T-cell (primary cell): ENCODE data around the gene RAB11A. TPM values are rescaled to one million over a fixed set of nuclear protein-coding genes. Genes with fewer than 3 reads are reported as not detected.

Experiments used
- ATAC-seq, 4 experiments: fragments of 200-7000 bp in 3 of 4; fragments of 150-1000 bp in 1 of 4; cut with Tn5 transposase; replicated peaks in 1 of 4; 1 replicate in 3 of 4; 2 replicates in 1 of 4; pipeline ENCODE4 v1.10.0; 2021; ENCODE audit warnings: moderate library complexity in 3 of 4, mild to moderate bottlenecking in 2 of 4, moderate number of reproducible peaks in 1 of 4
- CTCF ChIA-PET, 2 donors: fragments of 300-600 bp; sonication (Branson Sonifier 250); formaldehyde crosslinking; loops; one replicate each; lab custom pipeline; 2022; ENCODE audit warnings: antibody characterized with exemption in 2 of 2; lab: Charles Lee
- POLR2A ChIA-PET, 2 donors: fragments of 300-600 bp; sonication (Branson Sonifier 250); formaldehyde crosslinking; loops; one replicate each; lab custom pipeline; 2022; ENCODE audit warnings: antibody characterized with exemption in 2 of 2; lab: Charles Lee
- DNase-seq, 35 experiments: peaks; one replicate each; pipeline versions ENCODE4 v3.0.0 to v3.0.0-alpha.2; 2013 to 2023
- H3K27ac ChIP-seq: one replicate; pipeline ENCODE4 v1.5.1; 2013; ENCODE audit warnings: low read length
- H3K27me3 ChIP-seq, 2 experiments: replicated peaks in 1 of 2; 1 replicate in 1 of 2; 2 replicates in 1 of 2; pipeline versions ENCODE4 v1.6.1 to v1.7.0; 2013; ENCODE audit warnings: low read length in 1 of 2, mixed read lengths in 1 of 2; ENCODE audit not compliant: control insufficient read depth in 2 of 2, insufficient read depth in 2 of 2; ENCODE audit errors: extremely low read depth in 1 of 2
- H3K36me3 ChIP-seq, 2 donors: 1 replicate in 1 of 2; 2 replicates in 1 of 2; pipeline versions ENCODE4 v1.6.1 to v1.7.0; 2013; ENCODE audit warnings: low read length in 1 of 2; ENCODE audit not compliant: control insufficient read depth in 2 of 2, insufficient read depth in 1 of 2; ENCODE audit errors: extremely low read depth in 1 of 2
- H3K4me1 ChIP-seq, 2 experiments: 1 replicate in 1 of 2; 2 replicates in 1 of 2; pipeline versions ENCODE4 v1.6.1 to v1.7.0; 2013; ENCODE audit warnings: low read length in 2 of 2, mixed read lengths in 1 of 2; ENCODE audit not compliant: insufficient read depth in 2 of 2, control insufficient read depth in 1 of 2; ENCODE audit errors: extremely low read depth in 1 of 2
- H3K4me3 ChIP-seq, 2 donors: 1 replicate in 1 of 2; 2 replicates in 1 of 2; pipeline versions ENCODE4 v1.5.1 to v1.7.0; 2013; ENCODE audit warnings: mild to moderate bottlenecking in 2 of 2, low read length in 1 of 2, moderate library complexity in 1 of 2; ENCODE audit not compliant: control insufficient read depth in 1 of 2; ENCODE audit errors: extremely low read depth in 1 of 2
- H3K9me3 ChIP-seq: 2 replicates; pipeline ENCODE4 v1.7.0; 2013
- H3K27ac Mint-ChIP-seq, 2 donors: one replicate each; pipeline ENCODE4 v1.8.0; 2020 to 2021; ENCODE audit warnings: mild to moderate bottlenecking in 2 of 2, mixed read lengths in 2 of 2
- H3K27me3 Mint-ChIP-seq, 2 donors: one replicate each; pipeline ENCODE4 v1.8.0; 2021 to 2022; ENCODE audit warnings: mixed read lengths in 2 of 2
- H3K36me3 Mint-ChIP-seq: one replicate; pipeline ENCODE4 v1.8.0; 2021; ENCODE audit warnings: mixed read lengths
- H3K4me1 Mint-ChIP-seq, 3 donors: one replicate each; pipeline ENCODE4 v1.8.0; 2020 to 2022; ENCODE audit warnings: mixed read lengths in 3 of 3, mild to moderate bottlenecking in 1 of 3
- H3K4me3 Mint-ChIP-seq, 3 donors: one replicate each; pipeline ENCODE4 v1.8.0; 2020 to 2022; ENCODE audit warnings: mild to moderate bottlenecking in 3 of 3, mixed read lengths in 3 of 3, moderate library complexity in 3 of 3
- H3K9me3 Mint-ChIP-seq, 3 donors: one replicate each; pipeline ENCODE4 v1.8.0; 2020 to 2022; ENCODE audit warnings: mixed read lengths in 3 of 3
- WGBS: methylation state at CpG from one replicate; pipeline ENCODE4 v1.1.5; 2013; ENCODE audit warnings: missing lambda C conversion rate; ENCODE audit not compliant: insufficient coverage; 5-methylcytosine and 5-hydroxymethylcytosine counted together
- total RNA-seq, 35 experiments: library from RNA in 6 of 35; stranded (reverse) in 6 of 35; fragments of 120-200 nt in 1 of 35; gene quantifications; one replicate each; pipeline versions ENCODE4 v1.2.1 to v1.2.4 and lab custom pipeline; 2013 to 2026

The RAB11A gene
- total RNA-seq, 5 donors from 2014 or later (not counting 1 experiment from before 2014, with no cell fraction given): 82.4 to 103 (median 97.5) TPM

DNA sequence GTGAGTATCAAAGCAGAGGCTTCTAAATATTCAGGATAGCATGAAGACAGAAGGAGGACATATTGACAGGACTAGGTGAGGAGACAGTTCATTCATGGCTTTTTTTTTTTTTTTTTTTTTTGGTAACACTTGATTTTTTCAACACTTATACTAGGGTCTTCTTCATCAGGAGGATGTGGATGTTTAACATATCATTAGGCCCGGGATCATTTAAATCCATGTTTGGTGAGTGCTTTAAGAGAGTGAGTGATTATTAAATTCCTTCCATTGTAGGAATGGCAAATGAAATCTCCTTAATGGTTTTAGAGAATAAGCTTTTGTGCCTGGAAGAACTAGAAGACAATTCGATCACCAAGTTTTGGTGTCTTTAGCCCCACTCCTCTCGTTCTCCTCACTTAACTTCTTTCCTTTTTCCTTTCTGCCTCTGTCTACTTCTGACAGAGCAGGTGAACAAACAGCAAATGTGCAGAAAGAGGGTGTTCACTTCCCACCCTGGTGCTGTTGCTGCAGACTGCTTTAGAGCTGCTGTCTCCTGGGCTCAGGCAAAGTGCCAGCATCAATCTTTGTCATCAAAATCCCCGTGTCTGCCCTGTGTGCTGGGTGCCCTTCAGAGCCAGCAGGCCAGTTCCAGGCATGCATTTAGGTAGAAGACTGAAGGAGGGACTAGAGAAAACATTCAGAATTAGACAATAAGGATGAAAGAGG, 35.6 kb upstream of the RAB11A start:
- H3K4me3 ChIP-seq: no peak overlapping the region
- POLR2A ChIA-PET: interaction anchor here (0.5 to 1.6 kb wide), 8 partner anchors 15 to 184 kb away, joined by 3 to 7 read pairs (median 4); no protein-coding TSS in a partner anchor
- H3K9me3 Mint-ChIP-seq: no peaks in the 10 kb centered on the region

DNA sequence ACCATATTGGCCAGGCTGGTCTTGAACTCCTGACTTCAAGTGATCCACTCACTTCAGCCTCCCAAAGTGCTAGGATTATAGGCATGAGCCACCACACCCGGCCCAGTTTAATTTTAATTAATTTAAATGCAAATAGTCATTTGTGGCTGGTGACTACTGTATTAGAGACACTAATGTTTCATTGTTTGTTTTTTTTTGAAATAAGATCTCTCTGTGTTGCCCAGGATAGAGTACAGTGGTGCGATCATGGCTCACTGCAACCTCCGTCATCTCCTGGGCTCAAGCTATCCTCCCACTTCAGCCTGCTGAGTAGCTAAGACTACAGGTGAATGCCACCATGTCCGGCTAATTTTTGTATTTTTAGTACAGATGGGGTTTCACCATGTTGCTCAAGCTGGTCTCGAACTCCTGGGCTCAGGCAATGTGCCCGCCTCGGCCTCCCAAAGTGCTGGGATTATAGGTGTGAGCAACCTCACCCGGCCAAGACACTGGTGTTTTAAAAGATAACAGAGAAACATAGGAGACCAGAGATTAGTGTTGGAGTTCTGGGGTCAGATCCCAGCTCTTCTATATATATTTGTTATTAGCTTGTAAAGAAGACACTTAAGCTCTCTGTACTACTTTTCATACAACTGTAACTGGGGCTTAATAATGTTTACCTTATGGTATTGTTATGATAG, 34.5 kb upstream of the RAB11A start:
- Mint-ChIP-seq H3K36me3 (no peaks in the 10 kb centered on the region), H3K4me1 (peaks cover 34 to 45% (median 40%) of the 10 kb centered on the region in 3 donors), H3K27me3 (no peaks in the 10 kb centered on the region), H3K4me3 (no peak overlapping the region), H3K9me3 (no peaks in the 10 kb centered on the region), H3K27ac (peak overlapping the region in 1 of 2 donors; percentile 49)
- ChIA-PET POLR2A (interaction anchor here in 1 of 2 donors (0.5 to 0.6 kb wide), 2 partner anchors 16 to 72 kb away, joined by 3 to 4 read pairs; no protein-coding TSS in a partner anchor), CTCF (interaction anchor here in 1 of 2 donors (1.5 kb wide), 1 partner anchor 33 kb away, joined by 3 read pairs; no protein-coding TSS in a partner anchor)
- 89% methylated on average over 5 of the region's 8 CpGs for WGBS
- DNase-seq: no peak
- H3K4me3 ChIP-seq: no peak overlapping the region
- no peaks in the 10 kb centered on the region for H3K36me3 ChIP-seq
- H3K4me1 ChIP-seq: peaks cover 20 to 39% of the 10 kb centered on the region in 2 experiments
- ATAC-seq: no peak
- no peaks in the 10 kb centered on the region for H3K27me3 ChIP-seq
- no peaks in the 10 kb centered on the region for H3K9me3 ChIP-seq
- H3K27ac ChIP-seq: no peak overlapping the region

More for the DNA sequence above, 35.6 kb upstream of the RAB11A start:
- H3K36me3 Mint-ChIP-seq: no peaks in the 10 kb centered on the region
- H3K4me3 Mint-ChIP-seq: peak overlapping the region; percentile 29 to 79 (median 63)
- peak overlapping the region; percentile 96 to 97 for H3K27ac Mint-ChIP-seq
- ATAC-seq (peak in 3 of 4 experiments; percentile 32 to 39 (median 39)), DNase-seq (peak in 11 of 35 experiments; percentile 8 to 54 (median 19))
- 0% methylated on average over 1 of the region's 4 CpGs for WGBS
- CTCF ChIA-PET: interaction anchor here (0.5 to 2.0 kb wide), 6 partner anchors 15 to 55 kb away, joined by 3 to 9 read pairs (median 7); no protein-coding TSS in a partner anchor
- peaks cover 43 to 54% (median 49%) of the 10 kb centered on the region in 3 donors for H3K4me1 Mint-ChIP-seq
- no peaks in the 10 kb centered on the region for H3K9me3 ChIP-seq
- H3K4me1 ChIP-seq: peaks cover 30 to 50% of the 10 kb centered on the region in 2 experiments
- no peaks in the 10 kb centered on the region for H3K27me3 ChIP-seq
- no peaks in the 10 kb centered on the region for H3K36me3 ChIP-seq
- H3K27ac ChIP-seq: peak overlapping the region; percentile 73
- H3K27me3 Mint-ChIP-seq: no peaks in the 10 kb centered on the region

DNA sequence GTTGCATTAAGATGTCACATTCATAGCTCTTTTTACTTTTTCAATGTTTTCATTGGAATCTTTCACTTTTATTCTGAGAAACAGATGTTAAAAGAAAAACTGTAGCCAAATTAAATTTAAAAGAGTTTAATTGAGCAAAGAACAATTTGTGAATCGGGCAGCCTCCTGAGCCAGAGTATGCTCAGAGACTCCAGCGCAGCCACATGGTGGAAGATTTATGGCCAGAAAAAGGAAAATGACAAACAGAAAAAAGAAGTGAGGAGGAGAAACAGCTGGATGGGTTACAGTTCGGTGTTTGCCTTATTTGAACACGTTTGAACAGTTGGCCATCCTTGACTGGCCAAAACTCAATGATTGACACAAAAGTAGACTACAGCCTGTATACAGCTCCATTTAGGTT, 33.8 kb upstream of the RAB11A start:
- CTCF ChIA-PET: interaction anchor here (0.6 to 1.5 kb wide), 3 partner anchors 34 to 108 kb away, joined by 3 to 5 read pairs (median 5); no protein-coding TSS in a partner anchor
- ATAC-seq (no peak), DNase-seq (no peak)
- Mint-ChIP-seq H3K27me3 (no peaks in the 10 kb centered on the region), H3K27ac (peak overlapping the region; percentile 4 to 49), H3K9me3 (no peaks in the 10 kb centered on the region), H3K36me3 (no peaks in the 10 kb centered on the region), H3K4me1 (peaks cover 34 to 41% (median 38%) of the 10 kb centered on the region in 3 donors), H3K4me3 (no peak overlapping the region)
- Histone ChIP-seq H3K4me1 (peaks cover 19 to 35% of the 10 kb centered on the region in 2 experiments), H3K9me3 (no peaks in the 10 kb centered on the region), H3K27ac (no peak overlapping the region), H3K27me3 (no peaks in the 10 kb centered on the region), H3K4me3 (no peak overlapping the region), H3K36me3 (no peaks in the 10 kb centered on the region)
- POLR2A ChIA-PET: interaction anchor here in 1 of 2 donors (0.6 kb wide), 1 partner anchor 67 kb away, joined by 6 read pairs; no protein-coding TSS in a partner anchor
- 93% methylated on average over 2 of the region's 4 CpGs for whole genome bisulfite sequencing

DNA sequence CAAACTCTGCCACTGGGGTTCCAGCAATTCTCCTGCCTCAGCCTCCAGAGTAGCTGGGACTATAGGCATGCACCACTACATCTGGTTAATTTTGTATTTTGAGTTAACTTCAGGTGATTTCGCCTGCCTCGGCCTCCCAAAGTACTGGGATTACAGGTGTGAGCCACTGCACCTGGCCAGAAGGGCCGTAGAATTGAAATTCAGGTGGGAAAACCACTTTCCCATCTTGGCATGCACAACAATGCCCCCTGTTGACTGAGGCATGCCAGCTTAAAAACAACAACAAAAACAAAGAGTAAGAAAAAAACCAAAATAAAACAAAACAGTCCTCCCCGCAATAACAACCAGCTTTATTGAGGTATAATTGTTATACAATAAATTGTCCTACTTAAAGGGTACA, 32.6 kb upstream of the RAB11A start:
- Histone ChIP-seq H3K4me3 (no peak overlapping the region), H3K27me3 (no peaks in the 10 kb centered on the region), H3K9me3 (no peaks in the 10 kb centered on the region), H3K36me3 (no peaks in the 10 kb centered on the region), H3K4me1 (peaks cover 19 to 30% of the 10 kb centered on the region in 2 experiments), H3K27ac (no peak overlapping the region)
- ATAC-seq (no peak), DNase-seq (peak in 2 of 35 experiments; percentile 11 to 50)
- no peak overlapping the region for H3K27ac Mint-ChIP-seq
- no peaks in the 10 kb centered on the region for H3K36me3 Mint-ChIP-seq
- ChIA-PET POLR2A (interaction anchor here in 1 of 2 donors (0.5 to 0.6 kb wide), 2 partner anchors 46 to 231 kb away, joined by 3 to 4 read pairs; no protein-coding TSS in a partner anchor), CTCF (interaction anchor here (0.5 to 1.6 kb wide), 6 partner anchors 46 to 537 kb away, joined by 3 to 5 read pairs (median 3); no protein-coding TSS in a partner anchor)
- H3K4me3 Mint-ChIP-seq: no peak overlapping the region
- WGBS: 55% methylated on average over 3 of the region's 4 CpGs
- peaks cover 31 to 33% (median 31%) of the 10 kb centered on the region in 3 donors for H3K4me1 Mint-ChIP-seq
- H3K27me3 Mint-ChIP-seq: no peaks in the 10 kb centered on the region
- no peaks in the 10 kb centered on the region for H3K9me3 Mint-ChIP-seq

DNA sequence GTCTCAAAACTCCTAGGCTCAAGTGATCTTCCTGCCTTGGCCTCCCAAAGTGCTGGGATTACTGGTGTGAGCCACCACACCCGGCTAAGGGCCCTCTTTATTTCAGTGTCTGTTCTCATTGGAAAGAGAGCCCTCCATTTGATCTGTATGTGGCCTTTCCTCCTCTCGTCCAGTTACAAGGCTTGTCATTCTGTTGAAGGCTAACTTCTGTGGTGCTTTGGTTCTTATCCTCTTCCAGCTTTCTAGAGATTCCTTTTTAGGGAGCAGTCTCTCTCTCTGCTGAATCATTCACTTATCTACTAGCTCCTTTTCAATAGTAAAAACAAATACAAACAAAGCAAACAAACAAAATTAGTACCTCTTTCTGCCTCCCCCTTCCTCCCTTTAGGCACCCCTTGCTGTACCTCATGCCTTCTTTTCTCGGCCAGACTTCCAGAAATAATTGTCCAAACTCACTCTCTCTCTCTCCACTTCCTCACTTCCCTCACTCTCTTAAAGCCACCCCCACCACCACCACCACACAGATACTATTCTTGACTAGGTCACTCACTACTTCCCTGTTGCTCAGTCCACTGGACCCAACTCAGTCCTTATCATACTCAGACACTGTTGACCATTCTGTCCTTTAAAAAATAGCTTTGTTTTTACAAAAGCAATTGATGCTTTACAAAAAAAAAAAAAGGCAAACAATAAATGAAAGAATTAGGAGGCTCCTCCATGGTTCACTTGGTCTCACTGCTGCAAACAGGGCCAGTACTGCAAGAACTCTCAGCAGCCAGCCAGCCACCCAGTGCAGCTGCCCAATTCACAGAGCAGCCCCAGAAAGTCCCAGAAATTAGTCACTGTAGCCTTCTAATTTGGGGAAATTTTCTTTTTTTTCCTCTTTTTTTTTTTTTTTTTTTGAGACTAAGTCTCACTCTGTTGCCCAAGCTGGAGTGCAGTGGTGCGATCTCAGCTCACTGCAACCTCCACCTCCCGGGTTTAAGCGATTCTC, 31.7 kb upstream of the RAB11A start:
- no peaks in the 10 kb centered on the region for H3K27me3 ChIP-seq
- peaks cover 14 to 21% of the 10 kb centered on the region in 2 experiments for H3K4me1 ChIP-seq
- H3K36me3 ChIP-seq: no peaks in the 10 kb centered on the region
- DNase-seq (no peak), ATAC-seq (no peak)
- no peak overlapping the region for H3K27ac ChIP-seq
- POLR2A ChIA-PET: interaction anchor here (0.6 to 0.7 kb wide), 2 partner anchors 22 to 89 kb away, joined by 3 to 6 read pairs; no protein-coding TSS in a partner anchor
- H3K4me3 Mint-ChIP-seq: no peak overlapping the region
- H3K9me3 Mint-ChIP-seq: no peaks in the 10 kb centered on the region
- H3K36me3 Mint-ChIP-seq: no peaks in the 10 kb centered on the region
- no peaks in the 10 kb centered on the region for H3K27me3 Mint-ChIP-seq
- H3K4me3 ChIP-seq: no peak overlapping the region
- CTCF ChIA-PET: interaction anchor here (0.5 to 1.6 kb wide), 9 partner anchors 13 to 1269 kb away, joined by 3 to 13 read pairs (median 4); no protein-coding TSS in a partner anchor
- H3K9me3 ChIP-seq: no peaks in the 10 kb centered on the region
- peak overlapping the region in 1 of 2 donors; percentile 7 for H3K27ac Mint-ChIP-seq
- 79% methylated on average over 2 of the region's 6 CpGs for WGBS
- H3K4me1 Mint-ChIP-seq: peaks cover 24 to 26% (median 24%) of the 10 kb centered on the region in 3 donors
